ENCODE results near the gene AKR7A2. TPM values are rescaled to one million over a fixed set of nuclear protein-coding genes. Genes with fewer than 3 reads are reported as not detected.

The AKR7A2 gene
- polyA plus RNA-seq, 1 donor (not counting 4 experiments of a cell fraction or from before 2014, with no cell fraction given) = 21.4 TPM

GRCh38 chr1:19333587-19334354 lies 21.8 kb upstream of the AKR7A2 start:
- Histone ChIP-seq H3K27me3 (ENCODE audit: control insufficient read depth, extremely low read depth, insufficient read depth, low read length) (no peaks in the 10 kb centered on the region), H3K9me1 (ENCODE audit: control insufficient read depth, extremely low read depth, insufficient read depth, low read length) (no peaks in the 10 kb centered on the region), H3K4me3 (ENCODE audit: control insufficient read depth in 2 of 3, extremely low read depth in 1 of 3, insufficient read depth in 2 of 3, low read depth in 1 of 3, low read length in 3 of 3) (no peak overlapping the region), H3K27ac (ENCODE audit: control insufficient read depth, insufficient read depth, low read length) (no peak overlapping the region), H4K20me1 (ENCODE audit: control insufficient read depth, extremely low read depth, insufficient read depth, low read length) (peaks cover 3% of the 10 kb centered on the region), H3K79me2 (ENCODE audit: control insufficient read depth, insufficient read depth, low read length) (no peaks in the 10 kb centered on the region), H3K4me1 (ENCODE audit: control insufficient read depth, extremely low read depth, insufficient read depth, low read length) (no peaks in the 10 kb centered on the region), H2AFZ (ENCODE audit: control insufficient read depth, low read length) (no peak overlapping the region), H3K9ac (ENCODE audit: control insufficient read depth, extremely low read depth, insufficient read depth, low read length) (no peak overlapping the region), H3K4me2 (ENCODE audit: control insufficient read depth, extremely low read depth, insufficient read depth, low read depth, low read length) (no peak overlapping the region), H3K9me3 (ENCODE audit: control insufficient read depth, low read depth, low read length) (no peaks in the 10 kb centered on the region), H3K36me3 (ENCODE audit: control insufficient read depth in 2 of 2, extremely low read depth in 1 of 2, insufficient read depth in 2 of 2, low read length in 2 of 2) (peaks cover 0 to 3% of the 10 kb centered on the region in 2 experiments)
- dilution Hi-C loops (cut with MboI; ENCODE audit: extremely low pct_ligation_motif_present, low sequenced_read_pairs) = no loop called here
- TF ChIP-seq EZH2 (IDR thresholded peaks at IDR 0.05; ENCODE audit: low read length) (no peak), CTCF (optimal IDR thresholded peaks at IDR 0.05 in 1 of 3, IDR thresholded peaks at IDR 0.05 in 1 of 3, conservative IDR thresholded peaks at IDR 0.05 in 1 of 3; ENCODE audit: extremely low read depth in 1 of 3, insufficient read depth in 2 of 3, low read length in 3 of 3) (no peak)
- DNase-seq (ENCODE audit: low read depth, low spot score) = no peak
- no peak for FAIRE-seq

DNA sequence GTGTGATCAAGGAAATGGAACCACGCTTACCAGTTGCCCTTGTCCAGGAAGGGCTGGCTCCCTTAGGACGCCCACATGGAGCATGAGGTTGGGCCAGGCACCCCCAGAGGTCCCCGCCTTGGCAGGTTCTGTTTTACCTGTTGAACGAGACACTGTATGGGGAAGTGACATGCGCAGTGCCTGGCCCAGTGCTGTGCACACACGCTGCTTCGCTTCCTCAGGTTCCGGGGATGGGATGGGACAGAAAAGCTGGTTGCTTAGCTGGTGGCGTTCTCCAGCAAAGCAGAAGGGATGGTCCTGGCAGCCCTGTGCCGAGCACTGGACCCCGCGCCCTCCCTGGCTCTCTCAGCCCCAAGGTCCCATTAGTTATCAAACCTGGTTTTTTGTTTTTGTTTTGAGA lies 20.9 kb upstream of the AKR7A2 start:
- Histone ChIP-seq H3K79me2 (ENCODE audit: control insufficient read depth, insufficient read depth, low read length) (no peaks in the 10 kb centered on the region), H3K4me1 (ENCODE audit: control insufficient read depth, extremely low read depth, insufficient read depth, low read length) (no peaks in the 10 kb centered on the region), H3K9ac (ENCODE audit: control insufficient read depth, extremely low read depth, insufficient read depth, low read length) (no peak overlapping the region), H3K4me3 (ENCODE audit: control insufficient read depth in 2 of 3, extremely low read depth in 1 of 3, insufficient read depth in 2 of 3, low read depth in 1 of 3, low read length in 3 of 3) (no peak overlapping the region), H3K36me3 (ENCODE audit: control insufficient read depth in 2 of 2, extremely low read depth in 1 of 2, insufficient read depth in 2 of 2, low read length in 2 of 2) (peaks cover 0 to 5% of the 10 kb centered on the region in 2 experiments), H3K27me3 (ENCODE audit: control insufficient read depth, extremely low read depth, insufficient read depth, low read length) (no peaks in the 10 kb centered on the region), H4K20me1 (ENCODE audit: control insufficient read depth, extremely low read depth, insufficient read depth, low read length) (peaks cover 3% of the 10 kb centered on the region), H3K4me2 (ENCODE audit: control insufficient read depth, extremely low read depth, insufficient read depth, low read depth, low read length) (no peak overlapping the region), H3K9me3 (ENCODE audit: control insufficient read depth, low read depth, low read length) (no peaks in the 10 kb centered on the region), H2AFZ (ENCODE audit: control insufficient read depth, low read length) (no peak overlapping the region), H3K9me1 (ENCODE audit: control insufficient read depth, extremely low read depth, insufficient read depth, low read length) (no peaks in the 10 kb centered on the region), H3K27ac (ENCODE audit: control insufficient read depth, insufficient read depth, low read length) (no peak overlapping the region)
- no peak for DNase-seq (ENCODE audit: low read depth, low spot score)
- no peak for TF ChIP-seq CTCF (optimal IDR thresholded peaks at IDR 0.05 in 1 of 3, IDR thresholded peaks at IDR 0.05 in 1 of 3, conservative IDR thresholded peaks at IDR 0.05 in 1 of 3; ENCODE audit: extremely low read depth in 1 of 3, insufficient read depth in 2 of 3, low read length in 3 of 3)
- TF ChIP-seq EZH2 (IDR thresholded peaks at IDR 0.05; ENCODE audit: low read length) = no peak
- FAIRE-seq = no peak
- dilution Hi-C loops (cut with MboI; ENCODE audit: extremely low pct_ligation_motif_present, low sequenced_read_pairs) = no loop called here
